ENCODE measurements around the gene PDE4B.

Gene PDE4B

DNA sequence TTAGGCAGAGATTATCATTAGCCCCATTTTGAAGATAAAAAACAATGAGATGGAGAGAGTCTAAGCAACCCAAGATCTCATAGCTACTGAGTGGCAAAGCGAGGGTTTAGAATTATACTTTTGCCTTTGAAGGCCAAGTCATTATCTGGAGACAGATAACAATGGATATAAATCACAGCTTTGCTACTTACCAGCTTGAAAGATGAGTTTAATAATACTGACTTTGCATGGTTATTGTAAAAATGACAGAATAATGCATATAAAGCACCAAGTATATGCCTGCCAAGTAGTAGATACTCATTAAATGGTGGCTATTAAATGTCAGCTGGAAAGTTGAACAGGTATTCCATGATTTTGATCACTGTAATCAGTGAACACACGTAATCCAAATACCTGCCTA is 499.6 kb downstream of the PDE4B start:
- no peaks in the 10 kb centered on the region for H3K4me1 ChIP-seq
- no peak overlapping the region for H3K4me3 ChIP-seq (ENCODE audit: low read depth, low read length)
- H3K36me3 ChIP-seq (ENCODE audit: control insufficient read depth, insufficient read depth, low read length): no peaks in the 10 kb centered on the region
- no peaks in the 10 kb centered on the region for H3K27me3 ChIP-seq (ENCODE audit: control insufficient read depth, insufficient read depth, low read length)
- H3K4me2 ChIP-seq (ENCODE audit: low read length): no peak overlapping the region
- no peak overlapping the region for H2AFZ ChIP-seq
- TF ChIP-seq, protein P1, sequence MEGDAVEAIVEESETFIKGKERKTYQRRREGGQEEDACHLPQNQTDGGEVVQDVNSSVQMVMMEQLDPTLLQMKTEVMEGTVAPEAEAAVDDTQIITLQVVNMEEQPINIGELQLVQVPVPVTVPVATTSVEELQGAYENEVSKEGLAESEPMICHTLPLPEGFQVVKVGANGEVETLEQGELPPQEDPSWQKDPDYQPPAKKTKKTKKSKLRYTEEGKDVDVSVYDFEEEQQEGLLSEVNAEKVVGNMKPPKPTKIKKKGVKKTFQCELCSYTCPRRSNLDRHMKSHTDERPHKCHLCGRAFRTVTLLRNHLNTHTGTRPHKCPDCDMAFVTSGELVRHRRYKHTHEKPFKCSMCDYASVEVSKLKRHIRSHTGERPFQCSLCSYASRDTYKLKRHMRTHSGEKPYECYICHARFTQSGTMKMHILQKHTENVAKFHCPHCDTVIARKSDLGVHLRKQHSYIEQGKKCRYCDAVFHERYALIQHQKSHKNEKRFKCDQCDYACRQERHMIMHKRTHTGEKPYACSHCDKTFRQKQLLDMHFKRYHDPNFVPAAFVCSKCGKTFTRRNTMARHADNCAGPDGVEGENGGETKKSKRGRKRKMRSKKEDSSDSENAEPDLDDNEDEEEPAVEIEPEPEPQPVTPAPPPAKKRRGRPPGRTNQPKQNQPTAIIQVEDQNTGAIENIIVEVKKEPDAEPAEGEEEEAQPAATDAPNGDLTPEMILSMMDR (IDR thresholded peaks at IDR 0.05): no peak
- H3K9ac ChIP-seq: no peak overlapping the region
- no peak overlapping the region for H3K27ac ChIP-seq
- no peaks in the 10 kb centered on the region for H3K9me3 ChIP-seq (ENCODE audit: control insufficient read depth, low read length)
- no peaks in the 10 kb centered on the region for H3K79me2 ChIP-seq

DNA sequence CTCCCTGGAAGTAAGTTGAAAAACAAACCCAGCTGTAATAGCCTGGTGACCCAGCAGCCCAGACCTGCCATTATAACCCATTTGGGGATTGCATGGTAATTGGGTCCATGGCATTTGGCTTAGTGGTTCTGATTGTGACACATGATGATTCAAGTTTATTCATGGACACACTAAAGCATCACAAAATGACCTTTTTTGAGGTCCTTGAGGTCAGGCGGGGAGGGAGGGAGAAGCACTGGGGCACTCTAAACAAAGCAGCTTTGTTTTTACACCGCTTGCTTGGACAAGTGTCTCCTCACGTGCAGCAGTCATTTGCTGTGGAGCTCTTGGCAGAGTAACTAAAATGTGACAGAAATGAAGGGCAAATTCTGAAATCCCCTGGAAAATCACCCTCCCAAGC is 500.2 kb downstream of the PDE4B start:
- no peak overlapping the region for H3K27ac ChIP-seq
- TF ChIP-seq, protein P1 (IDR thresholded peaks at IDR 0.05): no peak
- H3K9me3 ChIP-seq (ENCODE audit: control insufficient read depth, low read length): no peaks in the 10 kb centered on the region
- no peaks in the 10 kb centered on the region for H3K36me3 ChIP-seq (ENCODE audit: control insufficient read depth, insufficient read depth, low read length)
- H2AFZ ChIP-seq: no peak overlapping the region
- H3K79me2 ChIP-seq: no peaks in the 10 kb centered on the region
- H3K4me2 ChIP-seq (ENCODE audit: low read length): no peak overlapping the region
- H3K4me1 ChIP-seq: no peaks in the 10 kb centered on the region
- no peak overlapping the region for H3K9ac ChIP-seq
- H3K27me3 ChIP-seq (ENCODE audit: control insufficient read depth, insufficient read depth, low read length): no peaks in the 10 kb centered on the region
- no peak overlapping the region for H3K4me3 ChIP-seq (ENCODE audit: low read depth, low read length)

DNA sequence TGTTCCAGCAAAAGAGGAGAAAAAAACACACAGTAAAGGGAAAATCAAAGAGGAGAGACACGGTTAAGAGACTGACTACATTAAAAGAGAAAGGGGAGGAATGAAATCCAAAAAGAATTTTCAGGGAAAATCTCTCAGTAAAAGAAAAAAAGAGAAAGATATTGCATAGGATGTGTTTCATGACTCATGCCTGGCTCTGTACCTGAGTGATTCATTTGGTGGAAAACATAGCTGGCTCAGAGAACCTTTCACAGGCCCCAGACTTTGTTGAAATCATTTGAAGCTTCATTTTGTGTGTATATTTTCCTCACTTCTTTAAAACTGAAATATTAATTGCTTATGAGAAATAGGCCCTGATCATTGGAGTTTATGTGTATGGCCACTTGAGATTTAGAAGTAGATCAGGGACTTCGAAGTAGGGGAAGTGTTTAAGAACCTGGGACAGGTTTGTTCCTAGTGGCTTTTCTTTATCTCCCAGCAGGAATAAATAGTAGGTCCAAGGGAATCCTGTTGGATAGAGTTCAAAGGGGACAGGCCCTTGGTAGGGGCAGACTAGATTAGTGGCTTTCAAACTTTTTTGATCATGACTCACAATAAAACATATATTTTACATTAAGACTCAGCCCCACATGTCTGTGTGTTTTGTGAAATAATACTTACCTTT is 502.1 kb downstream of the PDE4B start:
- H3K9me3 ChIP-seq (ENCODE audit: control insufficient read depth, low read length): no peaks in the 10 kb centered on the region
- no peaks in the 10 kb centered on the region for H3K27me3 ChIP-seq (ENCODE audit: control insufficient read depth, insufficient read depth, low read length)
- H2AFZ ChIP-seq: no peak overlapping the region
- H3K4me2 ChIP-seq (ENCODE audit: low read length): no peak overlapping the region
- H3K27ac ChIP-seq: no peak overlapping the region
- no peaks in the 10 kb centered on the region for H3K79me2 ChIP-seq
- no peaks in the 10 kb centered on the region for H3K36me3 ChIP-seq (ENCODE audit: control insufficient read depth, insufficient read depth, low read length)
- TF ChIP-seq, protein P1 (IDR thresholded peaks at IDR 0.05): no peak
- no peak overlapping the region for H3K4me3 ChIP-seq (ENCODE audit: low read depth, low read length)
- no peaks in the 10 kb centered on the region for H3K4me1 ChIP-seq
- H3K9ac ChIP-seq: no peak overlapping the region

DNA sequence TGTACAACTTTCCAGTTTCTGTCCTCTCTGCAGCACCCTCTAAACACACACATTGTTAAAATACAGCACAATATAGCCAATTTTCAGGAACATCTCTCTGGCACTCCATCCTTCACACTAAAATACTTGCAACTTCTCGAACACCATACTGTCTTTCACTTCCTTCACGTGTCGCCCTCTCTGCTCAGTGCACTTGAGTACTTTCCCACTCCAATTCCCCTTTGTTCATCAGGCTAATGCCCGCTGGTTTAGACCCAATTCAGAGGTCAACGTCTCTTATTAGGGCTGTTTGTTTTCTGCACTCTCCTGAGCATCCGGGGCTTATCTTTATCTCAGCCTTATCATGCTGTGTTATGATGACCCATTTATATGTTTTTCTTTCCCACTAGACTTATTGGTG is 503.1 kb downstream of the PDE4B start:
- no peaks in the 10 kb centered on the region for H3K4me1 ChIP-seq
- H3K27me3 ChIP-seq (ENCODE audit: control insufficient read depth, insufficient read depth, low read length): no peaks in the 10 kb centered on the region
- H2AFZ ChIP-seq: no peak overlapping the region
- H3K4me3 ChIP-seq (ENCODE audit: low read depth, low read length): no peak overlapping the region
- no peaks in the 10 kb centered on the region for H3K36me3 ChIP-seq (ENCODE audit: control insufficient read depth, insufficient read depth, low read length)
- no peak overlapping the region for H3K27ac ChIP-seq
- H3K9ac ChIP-seq: no peak overlapping the region
- TF ChIP-seq, protein P1 (IDR thresholded peaks at IDR 0.05): no peak
- no peaks in the 10 kb centered on the region for H3K9me3 ChIP-seq (ENCODE audit: control insufficient read depth, low read length)
- H3K4me2 ChIP-seq (ENCODE audit: low read length): no peak overlapping the region
- no peaks in the 10 kb centered on the region for H3K79me2 ChIP-seq

DNA sequence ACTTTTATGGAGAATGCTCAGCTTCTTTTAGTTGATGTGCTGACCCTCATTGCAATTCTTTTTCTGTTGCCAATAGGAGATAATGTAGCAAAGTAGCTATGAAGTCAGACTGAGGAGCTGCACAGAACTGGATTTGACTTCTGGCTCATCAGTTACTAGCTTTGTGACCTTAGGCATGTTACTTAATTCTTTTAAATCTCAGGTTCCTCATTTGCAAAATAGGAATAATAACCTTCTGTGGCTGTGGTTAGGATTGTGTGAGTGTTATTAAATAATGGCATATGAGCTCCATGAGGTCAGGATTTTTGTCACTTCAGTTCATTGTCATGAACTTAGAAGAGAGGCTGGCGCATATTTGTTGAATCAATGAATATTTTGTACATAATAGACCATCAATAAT is 503.7 kb downstream of the PDE4B start:
- Histone ChIP-seq H3K27ac (no peak overlapping the region), H3K36me3 (ENCODE audit: control insufficient read depth, insufficient read depth, low read length) (no peaks in the 10 kb centered on the region), H3K79me2 (no peaks in the 10 kb centered on the region), H3K4me2 (ENCODE audit: low read length) (no peak overlapping the region), H2AFZ (no peak overlapping the region), H3K4me1 (no peaks in the 10 kb centered on the region), H3K9me3 (ENCODE audit: control insufficient read depth, low read length) (no peaks in the 10 kb centered on the region), H3K27me3 (ENCODE audit: control insufficient read depth, insufficient read depth, low read length) (no peaks in the 10 kb centered on the region), H3K4me3 (ENCODE audit: low read depth, low read length) (no peak overlapping the region), H3K9ac (no peak overlapping the region)
- TF ChIP-seq, protein P1 (IDR thresholded peaks at IDR 0.05): no peak

Measured in parathyroid adenoma (tissue), 2 donors.